GM19324 (cell line): ENCODE measurements around the gene SLC29A3.
A peak's percentile ranks its signal among the peaks of the same experiment; 100 is the strongest.

Experiments used
- ATAC-seq: cut with Tn5 transposase; IDR thresholded peaks from one replicate; pipeline ENCODE4 v1.9.1; 2021; ENCODE audit warnings: mild to moderate bottlenecking, moderate library complexity; ENCODE audit not compliant: unreplicated experiment, low FRiP score

SLC29A3 gene

GRCh38 chr10:71363936-71364335 lies 44.9 kb downstream of the SLC29A3 start:
- ATAC-seq, result no peak

- ATAC-seq, result no peak
Observed at GRCh38 chr10:71365366-71365765, 46.3 kb downstream of the SLC29A3 start.

- no peak for ATAC-seq
Observed at GRCh38 chr10:71366690-71367089, 47.6 kb downstream of the SLC29A3 start.

DNA sequence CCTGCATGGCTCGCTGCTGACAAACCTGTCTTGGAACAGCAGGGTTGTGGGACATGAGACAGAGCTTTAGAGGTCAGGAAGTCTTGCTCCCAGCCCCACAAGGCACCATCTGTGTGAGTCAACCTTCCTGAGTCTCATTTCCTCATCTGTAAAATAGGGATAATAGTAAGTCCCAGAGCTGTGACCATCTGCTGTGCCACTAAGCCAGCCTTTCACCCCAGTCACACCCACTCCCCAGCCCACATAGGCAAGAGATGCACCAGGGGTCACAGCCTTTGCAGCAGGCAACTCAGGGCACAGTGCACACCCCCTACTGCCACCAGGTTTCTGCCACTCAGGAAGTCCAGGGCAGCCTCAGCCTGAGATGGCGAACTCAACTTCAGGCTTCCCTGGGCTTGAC lies 48.2 kb downstream of the SLC29A3 start:
- ATAC-seq, result no peak

DNA sequence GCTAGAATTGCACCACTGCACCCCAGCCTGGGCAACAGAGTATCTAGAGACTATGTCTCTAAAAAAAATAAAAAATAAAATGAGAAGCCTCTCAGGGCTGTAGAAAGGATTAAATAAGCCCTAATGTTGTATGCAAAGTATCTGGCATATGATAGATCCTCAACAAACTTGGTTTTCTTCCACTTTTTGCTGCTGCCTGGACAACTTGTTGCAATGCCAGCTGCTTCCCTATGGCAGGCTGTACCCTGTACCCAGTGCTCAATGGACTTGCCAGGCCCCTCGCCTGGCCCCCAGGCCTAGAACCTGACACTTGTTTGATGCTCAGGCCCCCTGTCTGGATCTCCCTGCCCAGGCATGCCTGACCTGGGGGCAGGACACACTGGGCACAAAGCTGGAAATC lies 49.1 kb downstream of the SLC29A3 start:
- no peak for ATAC-seq

GRCh38 chr10:71368643-71369042 lies 49.6 kb downstream of the SLC29A3 start:
- ATAC-seq, result no peak

DNA sequence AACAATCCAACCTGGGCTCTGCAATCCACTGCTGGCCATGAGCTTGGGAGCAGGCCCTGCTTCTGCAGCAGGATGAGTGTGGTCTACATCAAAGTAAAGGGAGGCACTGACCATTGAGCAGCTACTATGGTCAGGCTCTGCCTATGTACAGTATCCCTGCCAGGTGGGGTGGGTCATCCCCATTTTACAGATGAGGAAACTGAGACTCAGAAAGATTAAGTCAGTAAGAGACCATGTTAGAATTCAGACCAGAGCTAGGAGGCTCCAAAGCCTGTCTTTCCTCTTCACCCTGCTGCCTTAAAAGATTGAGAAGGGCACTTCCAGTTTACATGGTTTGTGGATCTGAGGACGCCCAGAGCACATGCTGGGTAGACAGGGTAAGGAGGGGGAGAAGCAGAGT lies 50.5 kb downstream of the SLC29A3 start:
- no peak for ATAC-seq

DNA sequence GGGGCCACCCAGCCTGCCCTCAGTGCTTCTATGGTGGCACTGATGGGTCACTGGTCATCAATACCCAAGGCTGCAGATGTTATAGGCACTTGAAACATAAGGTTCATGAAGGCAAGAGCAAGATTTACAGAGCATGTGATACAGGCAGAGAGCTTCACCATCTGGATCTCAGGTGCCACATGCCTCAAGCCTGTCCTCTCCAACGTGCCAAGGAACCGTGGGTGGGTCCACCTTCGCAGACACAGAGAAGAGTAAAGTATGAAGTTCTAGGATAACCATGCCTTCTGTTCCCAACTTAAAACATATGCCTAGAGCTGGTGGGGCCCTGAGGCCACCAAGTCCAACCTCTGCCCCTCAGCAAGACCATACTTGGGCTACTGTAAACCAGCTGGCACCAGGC lies 51.0 kb downstream of the SLC29A3 start:
- ATAC-seq, result no peak

DNA sequence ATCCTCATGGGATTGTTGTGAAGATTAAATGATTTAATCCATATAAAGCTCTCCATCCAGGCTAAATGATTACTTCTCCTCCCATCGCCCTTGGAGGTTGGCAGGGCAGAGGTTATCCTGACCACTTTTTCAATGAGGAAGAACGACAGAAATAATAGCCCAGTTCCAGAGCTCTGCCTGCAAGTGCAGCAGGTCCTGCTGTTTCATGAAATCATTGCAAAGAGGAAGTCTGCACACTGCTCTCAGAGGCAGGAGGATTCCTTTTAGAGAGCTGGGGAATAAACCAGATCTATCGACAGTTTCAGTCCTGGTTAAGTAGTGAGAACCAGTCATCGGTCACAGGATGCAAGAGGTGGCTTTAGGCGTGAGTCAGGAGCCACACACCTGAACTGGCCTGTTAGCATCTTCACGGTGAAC lies 52.7 kb downstream of the SLC29A3 start:
- ATAC-seq, result no peak

DNA sequence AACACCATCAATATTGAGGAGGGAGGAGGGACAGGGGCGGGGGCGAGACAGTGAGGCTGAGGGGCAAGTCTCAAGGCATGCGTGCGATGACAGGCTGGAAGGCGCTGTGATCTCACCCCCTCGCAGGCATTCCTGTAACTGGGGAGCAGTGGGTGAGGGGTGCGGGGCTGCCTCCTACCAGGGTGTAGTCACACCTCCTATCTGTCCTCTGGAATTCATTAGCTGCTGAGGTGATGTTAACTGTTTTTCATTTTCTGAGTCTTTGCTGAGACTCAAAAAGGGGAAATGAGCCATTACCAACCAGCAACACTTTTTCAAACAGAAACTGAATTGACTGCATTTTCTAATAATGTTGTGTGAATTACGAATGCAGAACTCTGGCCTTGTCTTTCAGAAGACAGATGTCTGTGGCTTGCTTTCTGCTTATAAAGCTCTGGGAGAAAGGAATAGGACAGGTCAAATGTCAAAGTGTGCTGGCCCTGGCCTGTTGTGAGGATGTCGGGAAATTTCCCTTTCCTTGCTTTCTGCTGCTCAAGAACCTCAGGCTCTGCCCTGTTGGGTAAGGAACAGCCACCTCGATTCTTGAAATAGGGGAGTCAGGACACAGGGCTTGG lies 53.9 kb downstream of the SLC29A3 start:
- peak; percentile 45 for ATAC-seq

- ATAC-seq, result no peak
Observed at GRCh38 chr10:71374481-71375233, 55.6 kb downstream of the SLC29A3 start.

DNA sequence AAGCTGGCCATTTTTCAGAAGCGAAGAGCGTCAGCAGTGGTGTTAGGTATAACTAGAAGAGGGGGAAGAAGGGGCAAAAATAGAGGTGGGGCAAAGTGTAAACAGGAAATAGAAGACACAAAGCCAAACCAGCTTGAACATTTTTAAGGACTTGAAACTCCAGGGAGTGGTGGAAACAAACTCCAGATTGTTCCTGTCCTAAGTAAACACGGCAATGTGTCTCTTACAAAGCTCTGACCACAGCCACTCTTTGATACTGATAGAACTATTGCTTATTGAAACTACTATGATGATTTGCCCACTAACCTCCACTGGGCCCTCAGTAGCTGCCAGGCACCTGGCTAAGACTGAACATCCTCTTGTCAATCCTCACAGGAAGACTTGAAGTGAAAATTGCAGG lies 56.9 kb downstream of the SLC29A3 start:
- no peak for ATAC-seq

GRCh38 chr10:71378336-71379117 lies 59.5 kb downstream of the SLC29A3 start:
- ATAC-seq, result no peak

GRCh38 chr10:71379118-71379766 lies 60.2 kb downstream of the SLC29A3 start:
- no peak for ATAC-seq

DNA sequence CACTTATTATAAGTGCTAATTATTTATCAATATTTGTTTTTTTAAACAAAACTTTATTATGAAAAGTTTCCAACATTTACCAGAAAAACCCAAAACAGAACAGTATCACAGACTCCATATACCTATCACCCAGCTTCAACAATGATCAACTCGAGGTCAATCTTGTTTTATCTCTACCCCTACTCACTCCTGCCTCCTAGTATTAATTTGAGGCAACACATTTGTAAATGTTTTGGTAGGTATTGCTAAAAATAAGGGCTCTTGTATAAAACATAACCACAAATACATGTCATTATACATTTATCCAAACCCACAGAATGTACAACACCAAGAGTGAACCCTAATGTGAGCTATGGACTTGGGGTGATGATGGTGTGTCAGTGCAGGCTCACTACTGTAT lies 61.8 kb downstream of the SLC29A3 start:
- no peak for ATAC-seq

DNA sequence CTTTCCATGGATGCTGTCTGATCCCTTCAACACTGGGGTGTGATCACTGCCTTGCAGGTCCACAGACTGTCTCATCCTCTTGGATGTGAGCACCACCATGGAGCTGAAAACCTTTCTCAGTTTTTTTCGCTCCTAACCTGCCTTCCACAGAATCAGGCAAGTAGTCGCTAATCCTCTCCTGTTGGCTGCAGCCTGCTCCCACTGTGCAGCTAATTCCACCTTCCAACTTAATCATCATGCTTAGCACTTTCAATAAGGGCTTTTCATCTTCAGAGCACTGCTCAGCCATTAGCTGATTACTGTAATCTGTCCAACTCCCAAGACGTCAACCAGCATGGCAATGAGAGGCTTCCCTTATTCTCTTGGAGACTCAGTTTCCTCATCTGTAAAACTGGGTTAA lies 62.6 kb downstream of the SLC29A3 start:
- ATAC-seq, result no peak

GRCh38 chr10:71382028-71382427 lies 63.0 kb downstream of the SLC29A3 start:
- ATAC-seq, result no peak

GRCh38 chr10:71382757-71383156 lies 63.7 kb downstream of the SLC29A3 start:
- no peak for ATAC-seq

GRCh38 chr10:71383972-71384687 lies 65.1 kb downstream of the SLC29A3 start:
- ATAC-seq, result no peak

DNA sequence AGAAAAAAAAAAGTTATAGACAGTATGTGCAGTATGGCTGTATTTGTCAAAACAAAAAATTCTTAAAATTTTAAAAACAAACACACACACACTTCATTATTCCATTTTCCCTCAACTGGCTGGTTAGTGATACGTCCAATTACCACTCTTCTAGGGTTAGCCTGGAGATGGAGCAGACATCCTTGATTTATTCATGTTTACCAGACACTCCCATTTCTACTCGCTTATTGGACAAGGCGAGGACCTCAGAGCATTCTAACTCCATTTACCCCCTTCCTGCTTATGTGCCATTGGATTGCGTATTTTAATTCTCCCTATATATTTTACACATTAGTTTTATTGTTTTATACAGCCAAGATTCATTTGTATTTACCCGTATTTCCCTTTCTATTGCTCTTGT lies 69.1 kb downstream of the SLC29A3 start:
- ATAC-seq, result no peak
